ENCODE data around the gene EFEMP2. TPM values are rescaled to one million over a fixed set of nuclear protein-coding genes. Genes with fewer than 3 reads are reported as not detected.
"Not testable (repeated sequence)": the region's sequence is repeated elsewhere in the genome, so short reads cannot be mapped to it uniquely, and the experiment has no call there.

Gene EFEMP2
- total RNA-seq, 3 donors from 2014 or later: 1.0 to 2.9 (median 2.0) TPM

GRCh38 chr11:65894034-65894591, 21.5 kb upstream of the EFEMP2 start:
- H3K4me1 Mint-ChIP-seq (ENCODE audit: low read depth): peaks cover 66% of the 10 kb centered on the region
- ATAC-seq (no peak), DNase-seq (no peak)

GRCh38 chr11:65892661-65893317, 20.2 kb upstream of the EFEMP2 start:
- Mint-ChIP-seq H3K4me3 (peak overlapping the region; percentile 82), H3K27me3 (ENCODE audit: low read depth) (no peaks in the 10 kb centered on the region), H3K9me3 (no peaks in the 10 kb centered on the region), H3K36me3 (ENCODE audit: insufficient read depth) (peaks cover 34% of the 10 kb centered on the region), H3K4me1 (ENCODE audit: low read depth) (peaks cover 67% of the 10 kb centered on the region)
- no peak for DNase-seq
- no peak for ATAC-seq

More at GRCh38 chr11:65894034-65894591, 21.5 kb upstream of the EFEMP2 start:
- Mint-ChIP-seq H3K27me3 (ENCODE audit: low read depth) (no peaks in the 10 kb centered on the region), H3K36me3 (ENCODE audit: insufficient read depth) (peaks cover 38% of the 10 kb centered on the region), H3K9me3 (no peaks in the 10 kb centered on the region), H3K4me3 (peak overlapping the region; percentile 82)

GRCh38 chr11:65892137-65892540, 19.5 kb upstream of the EFEMP2 start:
- H3K9me3 Mint-ChIP-seq; ATAC-seq; DNase-seq; H3K27me3 Mint-ChIP-seq (ENCODE audit: low read depth): not testable (repeated sequence)
- peaks cover 32% of the 10 kb centered on the region for H3K36me3 Mint-ChIP-seq (ENCODE audit: insufficient read depth)
- peak overlapping the region; percentile 82 for H3K4me3 Mint-ChIP-seq
- peaks cover 66% of the 10 kb centered on the region for H3K4me1 Mint-ChIP-seq (ENCODE audit: low read depth)

- Mint-ChIP-seq H3K36me3 (ENCODE audit: insufficient read depth) (peaks cover 32% of the 10 kb centered on the region), H3K27me3 (ENCODE audit: low read depth) (no peaks in the 10 kb centered on the region), H3K4me3 (peak overlapping the region; percentile 82), H3K9me3 (no peaks in the 10 kb centered on the region), H3K4me1 (ENCODE audit: low read depth) (peaks cover 69% of the 10 kb centered on the region)
- ATAC-seq (peak in 1 of 2 donors; percentile 1), DNase-seq (no peak)
These were observed 18.9 kb upstream of the EFEMP2 start for GRCh38 chr11:65891219-65892136.

- peaks cover 63% of the 10 kb centered on the region for H3K4me1 Mint-ChIP-seq (ENCODE audit: low read depth)
These were observed 18.0 kb upstream of the EFEMP2 start, which contains the start of gene CCDC85B for GRCh38 chr11:65890324-65891218. TSS of gene CCDC85B (plus strand) at chr11:65890673. CDS start at chr11:65890784, 111 bp downstream.

GRCh38 chr11:65888163-65888814, 15.7 kb upstream of the EFEMP2 start, which contains the start of gene FIBP:
TSS of gene FIBP (minus strand) at chr11:65888471. CDS start at chr11:65888418, 53 bp downstream.
- Mint-ChIP-seq H3K4me1 (ENCODE audit: low read depth) (peaks cover 50% of the 10 kb centered on the region), H3K4me3 (peak within 1 kb of the TSS; percentile 96), H3K36me3 (ENCODE audit: insufficient read depth) (peaks cover 24% of the 10 kb centered on the region), H3K9me3 (no peaks in the 10 kb centered on the region), H3K27me3 (ENCODE audit: low read depth) (no peaks in the 10 kb centered on the region)
- DNase-seq (peak; percentile 91), ATAC-seq (peak; percentile 64 to 69)

More at GRCh38 chr11:65890324-65891218, 18.0 kb upstream of the EFEMP2 start, which contains the start of gene CCDC85B:
- peak; percentile 69 to 70 for ATAC-seq
- no peaks in the 10 kb centered on the region for H3K27me3 Mint-ChIP-seq (ENCODE audit: low read depth)
- peak; percentile 99 for DNase-seq
- H3K4me3 Mint-ChIP-seq: peak within 1 kb of the TSS; percentile 96
- H3K36me3 Mint-ChIP-seq (ENCODE audit: insufficient read depth): peaks cover 24% of the 10 kb centered on the region
- no peaks in the 10 kb centered on the region for H3K9me3 Mint-ChIP-seq

- H3K4me1 Mint-ChIP-seq (ENCODE audit: low read depth): peaks cover 45% of the 10 kb centered on the region
- H3K4me3 Mint-ChIP-seq: peak overlapping the region; percentile 96
- DNase-seq (no peak), ATAC-seq (no peak)
- peaks cover 20% of the 10 kb centered on the region for H3K36me3 Mint-ChIP-seq (ENCODE audit: insufficient read depth)
- no peaks in the 10 kb centered on the region for H3K27me3 Mint-ChIP-seq (ENCODE audit: low read depth)
- no peaks in the 10 kb centered on the region for H3K9me3 Mint-ChIP-seq
These were observed 15.1 kb upstream of the EFEMP2 start for GRCh38 chr11:65887723-65888162.

DNA sequence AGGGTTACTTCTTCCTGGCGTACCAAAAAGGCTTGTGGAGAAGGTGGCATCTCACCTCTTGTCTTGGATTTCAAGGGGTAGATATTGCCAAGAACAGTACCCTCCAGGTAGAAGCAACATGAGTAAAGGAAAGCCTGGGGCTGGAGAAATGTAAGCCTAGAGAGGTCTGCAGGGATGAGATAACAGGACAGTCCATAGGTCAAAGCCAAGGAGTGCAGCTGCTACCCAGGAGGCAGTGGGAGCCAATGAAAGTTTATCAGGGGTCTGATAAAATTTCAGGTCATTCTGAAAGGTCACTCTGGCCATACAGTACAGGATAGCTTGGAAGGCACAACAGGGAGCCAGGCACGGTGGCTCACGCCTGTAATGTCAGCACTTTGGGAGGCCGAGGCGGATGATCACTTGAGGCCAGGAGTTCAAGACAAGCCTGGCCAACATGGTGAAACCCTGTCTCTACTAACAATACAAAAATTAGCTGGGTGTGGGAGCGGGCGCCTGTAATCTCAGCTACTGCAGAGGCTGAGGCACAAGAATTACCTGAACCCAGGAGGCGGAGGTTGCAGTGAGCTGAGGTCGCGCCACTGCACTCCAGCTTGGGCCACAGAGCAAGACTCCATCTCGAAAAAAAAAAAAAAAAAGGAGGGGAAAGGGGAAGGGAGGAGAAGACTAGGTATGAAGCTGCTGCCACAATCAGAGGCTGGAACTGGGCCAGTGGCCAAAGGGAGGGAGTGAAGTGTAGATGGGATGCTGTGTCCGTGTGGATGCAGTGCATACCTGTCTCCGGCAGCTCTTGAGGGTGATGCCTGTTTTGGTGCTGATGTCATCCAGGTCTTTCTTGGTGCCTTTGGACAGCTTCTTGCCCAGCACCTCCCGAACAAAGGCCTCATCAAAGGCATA, 14.5 kb upstream of the EFEMP2 start:
- DNase-seq (no peak), ATAC-seq (no peak)
- H3K4me1 Mint-ChIP-seq (ENCODE audit: low read depth): peaks cover 38% of the 10 kb centered on the region
- H3K4me3 Mint-ChIP-seq: peak overlapping the region; percentile 96
- peaks cover 15% of the 10 kb centered on the region for H3K36me3 Mint-ChIP-seq (ENCODE audit: insufficient read depth)
- no peaks in the 10 kb centered on the region for H3K9me3 Mint-ChIP-seq
- no peaks in the 10 kb centered on the region for H3K27me3 Mint-ChIP-seq (ENCODE audit: low read depth)

DNA sequence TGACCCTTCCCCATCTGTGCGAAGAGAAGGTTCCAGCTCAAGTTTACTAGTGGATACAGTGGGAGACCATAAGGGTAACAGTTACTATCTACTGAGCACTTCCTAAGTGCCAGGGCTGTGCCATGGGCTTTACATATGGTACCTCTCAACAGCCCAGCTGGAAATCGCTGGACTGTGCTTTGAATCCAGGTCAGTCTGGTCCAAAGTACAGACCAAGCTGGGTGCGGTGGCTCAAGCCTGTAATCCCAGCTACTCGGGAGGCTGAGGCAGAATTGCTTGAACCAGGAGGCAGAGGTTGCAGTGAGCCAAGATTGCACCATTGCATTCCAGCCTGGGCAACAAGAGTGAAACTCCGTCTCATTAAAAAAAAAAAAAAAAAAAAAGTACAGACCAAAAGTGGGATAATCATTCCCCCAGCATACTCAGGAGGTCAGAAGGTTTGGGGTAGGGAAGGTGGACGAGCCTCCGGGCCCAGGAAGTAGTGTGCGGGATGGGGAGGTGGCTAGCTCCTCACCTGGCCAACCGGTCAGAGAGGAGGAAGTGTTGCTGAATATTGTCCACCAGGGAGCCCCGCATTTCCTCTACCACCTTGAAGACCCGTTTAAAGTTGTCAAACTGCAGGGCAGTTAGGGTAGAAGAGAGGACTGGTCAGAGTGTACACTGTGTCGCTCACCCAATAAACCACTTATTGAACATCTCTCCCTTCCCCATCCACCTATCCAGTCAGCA, 13.4 kb upstream of the EFEMP2 start:
- Mint-ChIP-seq H3K4me3 (no peak overlapping the region), H3K36me3 (ENCODE audit: insufficient read depth) (peaks cover 15% of the 10 kb centered on the region), H3K9me3 (no peaks in the 10 kb centered on the region), H3K27me3 (ENCODE audit: low read depth) (no peaks in the 10 kb centered on the region), H3K4me1 (ENCODE audit: low read depth) (peaks cover 44% of the 10 kb centered on the region)
- no peak for DNase-seq
- ATAC-seq: no peak

- Mint-ChIP-seq H3K27me3 (ENCODE audit: low read depth) (no peaks in the 10 kb centered on the region), H3K9me3 (no peaks in the 10 kb centered on the region), H3K4me3 (no peak overlapping the region), H3K4me1 (ENCODE audit: low read depth) (peaks cover 49% of the 10 kb centered on the region), H3K36me3 (ENCODE audit: insufficient read depth) (peaks cover 15% of the 10 kb centered on the region)
- no peak for ATAC-seq
- no peak for DNase-seq
These were observed 12.6 kb upstream of the EFEMP2 start for GRCh38 chr11:65885231-65885630.

- H3K4me1 Mint-ChIP-seq (ENCODE audit: low read depth): peaks cover 49% of the 10 kb centered on the region
- H3K27me3 Mint-ChIP-seq (ENCODE audit: low read depth): no peaks in the 10 kb centered on the region
- ATAC-seq (peak; percentile 43 to 59), DNase-seq (peak; percentile 77)
- peaks cover 15% of the 10 kb centered on the region for H3K36me3 Mint-ChIP-seq (ENCODE audit: insufficient read depth)
- H3K9me3 Mint-ChIP-seq: no peaks in the 10 kb centered on the region
- H3K4me3 Mint-ChIP-seq: no peak overlapping the region
These were observed 12.1 kb upstream of the EFEMP2 start for GRCh38 chr11:65884716-65885092.
